ENCODE measurements around the gene LOX.

DNA sequence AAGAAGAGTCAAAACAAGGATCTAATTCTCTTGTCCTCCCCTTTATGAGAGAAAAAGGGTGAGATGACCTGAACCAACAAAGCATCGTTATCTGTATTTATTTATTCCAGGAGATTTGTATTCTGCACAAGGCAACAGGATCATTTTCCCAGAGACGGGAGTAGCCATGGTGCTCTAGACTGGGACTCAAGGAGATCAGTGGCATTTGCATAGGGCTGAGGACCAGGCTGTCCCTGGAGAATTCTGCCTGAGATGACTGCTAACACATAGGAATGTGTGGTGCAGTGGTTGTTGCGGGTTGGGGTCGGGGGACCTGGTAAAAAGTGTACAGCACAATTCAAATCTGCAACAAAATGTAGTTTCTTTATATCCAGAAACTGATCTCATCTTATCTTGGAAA lies 29.0 kb upstream of the LOX start:
- TF ChIP-seq, protein P1, sequence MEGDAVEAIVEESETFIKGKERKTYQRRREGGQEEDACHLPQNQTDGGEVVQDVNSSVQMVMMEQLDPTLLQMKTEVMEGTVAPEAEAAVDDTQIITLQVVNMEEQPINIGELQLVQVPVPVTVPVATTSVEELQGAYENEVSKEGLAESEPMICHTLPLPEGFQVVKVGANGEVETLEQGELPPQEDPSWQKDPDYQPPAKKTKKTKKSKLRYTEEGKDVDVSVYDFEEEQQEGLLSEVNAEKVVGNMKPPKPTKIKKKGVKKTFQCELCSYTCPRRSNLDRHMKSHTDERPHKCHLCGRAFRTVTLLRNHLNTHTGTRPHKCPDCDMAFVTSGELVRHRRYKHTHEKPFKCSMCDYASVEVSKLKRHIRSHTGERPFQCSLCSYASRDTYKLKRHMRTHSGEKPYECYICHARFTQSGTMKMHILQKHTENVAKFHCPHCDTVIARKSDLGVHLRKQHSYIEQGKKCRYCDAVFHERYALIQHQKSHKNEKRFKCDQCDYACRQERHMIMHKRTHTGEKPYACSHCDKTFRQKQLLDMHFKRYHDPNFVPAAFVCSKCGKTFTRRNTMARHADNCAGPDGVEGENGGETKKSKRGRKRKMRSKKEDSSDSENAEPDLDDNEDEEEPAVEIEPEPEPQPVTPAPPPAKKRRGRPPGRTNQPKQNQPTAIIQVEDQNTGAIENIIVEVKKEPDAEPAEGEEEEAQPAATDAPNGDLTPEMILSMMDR (IDR thresholded peaks at IDR 0.05), result no peak
- TF ChIP-seq POLR2A (IDR thresholded peaks at IDR 0.05), result no peak
